ENCODE data around the gene DERL2.

DNA sequence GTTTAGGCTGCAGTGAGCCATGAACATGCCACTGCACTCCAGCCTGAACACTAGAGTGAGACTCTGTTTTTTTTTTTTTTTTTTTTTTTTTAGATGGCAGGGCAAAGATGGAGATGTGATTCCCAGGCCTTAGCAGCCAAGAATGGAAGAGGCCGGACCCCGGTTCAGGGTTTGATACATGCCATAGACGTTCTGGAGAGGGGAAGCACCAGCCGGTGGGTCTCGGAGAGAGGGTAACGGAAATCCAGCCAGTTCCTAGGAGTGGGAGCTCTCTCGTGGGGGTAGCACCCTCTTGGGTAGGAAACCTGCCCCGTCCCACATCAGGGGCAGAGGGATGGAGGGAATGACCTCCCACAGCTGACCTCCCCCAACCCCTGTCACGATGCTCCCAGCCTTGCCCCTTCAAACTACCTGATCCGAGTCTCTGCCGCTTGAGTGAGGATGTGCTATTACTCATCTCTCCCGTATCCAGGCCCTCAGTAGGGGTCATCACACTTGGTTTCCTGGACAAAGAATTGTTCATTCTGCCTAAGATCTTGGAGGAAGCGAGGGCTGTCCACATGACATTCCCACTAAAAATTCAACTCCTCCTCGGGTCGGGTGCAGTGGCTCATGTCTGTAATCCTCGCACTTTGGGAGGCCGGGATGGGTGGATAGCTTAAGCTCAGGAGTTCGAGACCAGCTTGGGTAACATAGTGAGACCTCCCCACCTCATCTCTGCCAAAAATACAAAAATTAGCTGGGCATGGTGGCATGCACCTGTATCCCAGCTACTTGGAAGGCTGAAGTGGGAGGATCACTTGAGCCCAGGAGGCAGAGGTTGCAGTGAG lies 47.7 kb upstream of the DERL2 start:
- TF ChIP-seq, protein P1, sequence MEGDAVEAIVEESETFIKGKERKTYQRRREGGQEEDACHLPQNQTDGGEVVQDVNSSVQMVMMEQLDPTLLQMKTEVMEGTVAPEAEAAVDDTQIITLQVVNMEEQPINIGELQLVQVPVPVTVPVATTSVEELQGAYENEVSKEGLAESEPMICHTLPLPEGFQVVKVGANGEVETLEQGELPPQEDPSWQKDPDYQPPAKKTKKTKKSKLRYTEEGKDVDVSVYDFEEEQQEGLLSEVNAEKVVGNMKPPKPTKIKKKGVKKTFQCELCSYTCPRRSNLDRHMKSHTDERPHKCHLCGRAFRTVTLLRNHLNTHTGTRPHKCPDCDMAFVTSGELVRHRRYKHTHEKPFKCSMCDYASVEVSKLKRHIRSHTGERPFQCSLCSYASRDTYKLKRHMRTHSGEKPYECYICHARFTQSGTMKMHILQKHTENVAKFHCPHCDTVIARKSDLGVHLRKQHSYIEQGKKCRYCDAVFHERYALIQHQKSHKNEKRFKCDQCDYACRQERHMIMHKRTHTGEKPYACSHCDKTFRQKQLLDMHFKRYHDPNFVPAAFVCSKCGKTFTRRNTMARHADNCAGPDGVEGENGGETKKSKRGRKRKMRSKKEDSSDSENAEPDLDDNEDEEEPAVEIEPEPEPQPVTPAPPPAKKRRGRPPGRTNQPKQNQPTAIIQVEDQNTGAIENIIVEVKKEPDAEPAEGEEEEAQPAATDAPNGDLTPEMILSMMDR (IDR thresholded peaks at IDR 0.05): no peak
- no peak for TF ChIP-seq POLR2A (IDR thresholded peaks at IDR 0.05)
